Motor neuron (in vitro differentiated cells): Measurements from ENCODE around the gene RAD51B. TPM values are rescaled to one million over a fixed set of nuclear protein-coding genes. Genes with fewer than 3 reads are reported as not detected.

Source experiments
- ATAC-seq, 8 experiments: fragments of 200-7000 bp; cut with Tn5 transposase; replicated peaks in 6 of 8; 2 replicates each; pipeline ENCODE4 v1.8.0; 2021; ENCODE audit warnings: mild to moderate bottlenecking in 8 of 8, moderate library complexity in 8 of 8
- H3K27ac ChIP-seq, 2 donors: fragments of 250-450 bp; sonication (Bioruptor Pico); 2 replicates each; pipeline ENCODE4 v1.9.0; 2021; ENCODE audit warnings: antibody characterized with exemption in 2 of 2, mild to moderate bottlenecking in 2 of 2, moderate library complexity in 1 of 2
- H3K4me1 ChIP-seq, 2 donors: fragments of 250-450 bp; sonication (Bioruptor Pico); replicated peaks in 1 of 2; 2 replicates each; pipeline ENCODE4 v1.6.1; 2021; ENCODE audit warnings: antibody characterized with exemption in 2 of 2, mild to moderate bottlenecking in 2 of 2, moderate library complexity in 1 of 2
- H3K4me3 ChIP-seq, 5 donors: fragments of 250-450 bp; sonication (Bioruptor Pico); 2 replicates each; pipeline ENCODE4 v1.9.0; 2021; ENCODE audit warnings: antibody characterized with exemption in 5 of 5, mild to moderate bottlenecking in 5 of 5, moderate library complexity in 4 of 5
- WGBS, 10 experiments: fragments of 450-650 bp; shearing (Covaris generic); methylation state at CpG; one replicate each; pipeline ENCODE4 v1.0.0; 2022; 5-methylcytosine and 5-hydroxymethylcytosine counted together
- in situ Hi-C, 9 experiments: fragments of 400-800 bp; cut with MboI; loops; one replicate each; pipeline ENCODE4 v1.15.0; 2021; ENCODE audit warnings: low sequenced_read_pairs in 9 of 9, low pct_unique_long_range_greater_than_20kb in 2 of 9; ENCODE audit not compliant: unreplicated experiment in 9 of 9
- total RNA-seq, 8 experiments: library from RNA; unstranded; fragments of 300-600 nt; gene quantifications; 2 replicates each; pipeline versions ENCODE4 v1.2.3 to v1.2.4, GENCODE V29; 2022

Gene RAD51B
- total RNA-seq, 8 experiments from 2014 or later: 5.4 to 37.7 (median 11.0) TPM

DNA sequence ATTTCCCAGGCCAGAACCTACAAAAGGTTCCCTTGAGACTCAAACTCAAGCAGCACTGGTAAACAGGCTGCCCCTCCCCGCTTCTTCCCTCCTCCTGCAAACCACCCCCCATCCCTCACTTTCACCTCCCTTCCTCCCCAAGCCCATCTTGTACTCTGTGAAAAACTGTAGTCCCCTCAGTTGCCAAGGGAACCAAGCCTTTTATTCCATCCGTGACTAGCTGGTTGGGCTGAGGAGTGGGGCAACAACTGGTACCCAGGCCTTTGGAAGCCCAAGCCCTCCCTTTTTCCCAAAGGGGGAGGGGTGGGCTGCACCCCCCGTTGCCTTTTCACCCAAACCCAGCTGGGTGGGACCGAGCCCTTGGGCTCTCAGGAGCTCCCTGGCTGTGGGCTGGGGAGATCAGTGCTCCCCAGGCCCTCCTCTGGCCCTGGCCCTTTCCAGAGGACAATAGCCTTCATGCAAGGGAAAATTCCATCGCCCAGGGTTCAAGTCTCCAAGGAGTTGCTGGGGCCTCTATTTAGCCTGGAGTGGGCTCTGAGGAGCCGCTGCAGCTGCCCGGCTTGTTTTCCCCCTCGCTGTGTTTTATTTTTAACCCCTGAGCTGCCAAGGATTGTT lies 911.3 kb downstream of the RAD51B start:
- Histone ChIP-seq H3K4me1 (peaks cover 41 to 55% of the 10 kb centered on the region in 2 donors), H3K27ac (peak overlapping the region in 1 of 2 donors; percentile 25), H3K4me3 (no peak overlapping the region)
- peak in 5 of 8 experiments; percentile 88 to 95 (median 92) for ATAC-seq
- WGBS, 10 experiments: 0 to 51% methylated on average over 2 to 4 of the region's 8 CpGs; no CpG with 5 or more reads in 8 of the 10 experiments
- in situ Hi-C loops: no loop called here

DNA sequence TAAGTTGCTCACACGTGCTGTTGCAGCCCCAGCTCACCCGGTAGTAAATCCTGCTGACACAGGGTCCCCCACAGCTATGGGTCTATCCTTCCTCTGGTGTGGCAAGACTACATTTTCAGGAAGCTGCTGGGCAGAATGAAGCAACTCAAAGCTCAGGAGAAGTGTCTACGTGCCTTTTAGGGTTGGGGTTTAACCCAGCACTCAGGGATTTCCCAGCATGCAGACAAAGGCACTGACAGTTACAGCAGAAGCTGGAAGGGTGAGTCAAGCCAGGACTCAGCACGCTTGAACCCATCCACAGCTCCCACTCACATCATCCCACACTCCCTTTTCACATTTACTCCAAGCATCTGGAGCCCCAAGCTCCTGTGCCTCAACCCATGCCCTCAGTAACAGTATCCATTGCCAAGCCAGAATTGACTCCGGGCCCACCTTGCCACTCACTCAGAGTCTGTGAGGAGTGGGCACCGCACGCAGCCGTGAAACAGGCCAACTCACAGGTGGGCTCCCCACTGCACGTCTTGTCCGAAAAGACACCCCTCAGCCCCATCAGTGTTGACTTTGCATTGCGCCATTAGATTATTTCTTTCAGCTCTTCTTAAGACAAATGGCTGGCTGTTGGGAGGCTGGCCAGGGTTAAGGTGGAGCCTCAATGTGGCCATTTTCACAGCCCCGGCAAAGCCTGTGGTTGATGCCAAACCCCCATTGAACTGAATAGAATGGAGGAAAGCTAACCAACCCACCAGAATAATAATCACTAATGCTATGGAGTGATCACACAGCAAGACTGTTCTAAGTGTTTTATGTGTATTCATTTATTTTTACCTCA lies 913.7 kb downstream of the RAD51B start:
- H3K4me3 ChIP-seq: no peak overlapping the region
- 53 to 100% (median 91%) methylated on average over 1 to 7 of the region's 12 CpGs; no CpG with 5 or more reads in 2 of the 10 experiments for WGBS, 10 experiments
- H3K27ac ChIP-seq: no peak overlapping the region
- H3K4me1 ChIP-seq: peaks cover 56 to 71% of the 10 kb centered on the region in 2 donors
- in situ Hi-C loops: no loop called here
- ATAC-seq: no peak

DNA sequence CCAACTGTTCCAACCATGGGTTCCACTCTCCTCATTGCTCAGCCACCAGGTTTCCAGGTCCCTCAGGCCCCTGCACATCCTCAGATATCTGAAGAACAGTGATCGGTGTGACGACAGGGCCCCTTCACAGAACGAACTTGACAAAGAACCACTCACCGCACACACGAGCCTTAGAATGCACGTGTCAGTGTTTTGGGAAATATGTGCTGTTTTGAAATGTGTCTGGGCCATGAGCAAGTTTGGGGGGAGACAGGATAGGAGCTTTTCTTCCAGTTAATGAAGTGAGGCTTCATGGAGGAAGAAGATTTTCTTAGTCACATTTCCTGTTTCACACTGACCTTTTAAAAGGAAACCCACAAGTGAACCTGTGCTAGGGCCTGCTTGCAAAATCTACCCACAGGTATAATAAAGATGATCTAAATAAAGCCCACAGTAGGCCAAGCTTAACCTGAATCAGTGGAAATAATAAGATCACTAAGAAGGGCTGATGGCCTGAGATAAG lies 914.7 kb downstream of the RAD51B start:
- no peak for ATAC-seq
- peaks cover 56 to 71% of the 10 kb centered on the region in 2 donors for H3K4me1 ChIP-seq
- WGBS, 10 experiments: 50 to 100% (median 85%) methylated on average over 1 to 6 of the region's 6 CpGs; no CpG with 5 or more reads in 5 of the 10 experiments
- H3K4me3 ChIP-seq: no peak overlapping the region
- no peak overlapping the region for H3K27ac ChIP-seq
- in situ Hi-C loops: no loop called here

DNA sequence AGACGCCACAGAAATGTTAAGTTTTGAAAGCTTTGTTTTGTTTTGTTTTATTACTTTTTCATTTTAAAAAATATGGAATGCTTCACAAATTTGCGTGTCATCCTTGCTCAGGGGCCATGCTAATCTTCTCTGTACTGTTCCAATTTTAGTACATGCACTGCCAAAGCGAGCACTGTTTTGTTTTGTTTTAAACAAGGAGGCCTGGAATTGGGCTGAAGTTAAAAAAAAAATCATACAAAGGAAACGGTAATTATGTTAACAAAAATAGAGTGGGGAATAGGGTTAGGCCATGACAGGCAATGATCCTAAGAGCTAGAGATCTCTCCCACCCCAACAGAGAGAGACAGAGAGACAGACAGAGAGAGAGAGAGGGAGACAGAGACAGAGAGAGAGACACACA lies 916.3 kb downstream of the RAD51B start:
- H3K4me1 ChIP-seq: peaks cover 45 to 59% of the 10 kb centered on the region in 2 donors
- ATAC-seq: no peak
- in situ Hi-C loops: no loop called here
- no peak overlapping the region for H3K27ac ChIP-seq
- no peak overlapping the region for H3K4me3 ChIP-seq
- WGBS, 10 experiments: 55 to 100% (median 82%) methylated on average over 1 to 4 of the region's 4 CpGs

DNA sequence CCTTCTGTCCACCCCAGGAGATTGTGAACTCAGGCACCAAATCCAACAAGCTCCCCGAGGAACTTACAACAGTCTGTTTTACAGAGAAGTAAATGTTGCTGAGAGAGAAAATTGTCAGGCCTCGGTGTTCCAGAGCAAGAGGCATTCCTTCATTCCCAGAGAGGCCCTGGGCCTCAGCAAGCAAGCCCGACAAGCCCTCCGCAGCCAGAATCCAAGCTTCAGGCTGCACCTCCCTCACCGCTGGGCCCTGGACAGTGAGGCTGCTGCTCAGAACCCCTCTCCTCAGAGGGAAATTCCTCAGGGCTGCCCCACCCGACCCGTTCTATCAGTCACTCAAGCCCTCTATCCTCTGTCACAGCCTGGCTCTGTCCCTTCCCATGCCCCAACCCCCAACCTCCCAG lies 916.9 kb downstream of the RAD51B start:
- peak in 7 of 8 experiments; percentile 24 to 81 (median 72) for ATAC-seq
- Histone ChIP-seq H3K4me1 (peaks cover 40 to 53% of the 10 kb centered on the region in 2 donors), H3K4me3 (no peak overlapping the region), H3K27ac (peak overlapping the region; percentile 1 to 10)
- 0 to 70% (median 38%) methylated on average over 1 to 4 of the region's 7 CpGs; no CpG with 5 or more reads in 3 of the 10 experiments for WGBS, 10 experiments
- in situ Hi-C loops: no loop called here

DNA sequence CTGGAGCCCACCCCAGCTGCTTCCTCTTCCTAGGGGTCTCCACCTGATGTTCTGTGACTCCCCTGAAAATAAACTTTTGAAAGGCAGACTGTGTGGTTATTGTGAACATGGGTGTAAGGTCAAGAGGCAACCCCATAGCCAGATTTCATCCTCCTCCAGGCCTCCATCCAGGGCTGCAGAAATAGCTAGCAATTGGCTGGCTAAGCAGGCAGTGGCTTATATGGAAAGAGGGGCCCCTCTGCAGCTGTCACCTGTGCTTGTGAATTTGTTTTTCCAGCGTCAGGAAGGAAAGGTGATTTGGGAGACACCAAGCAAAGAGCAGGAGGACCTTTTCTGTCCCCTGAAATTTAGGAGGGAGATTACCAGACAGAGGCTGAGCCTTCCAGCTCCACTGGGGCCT lies 917.5 kb downstream of the RAD51B start:
- ATAC-seq: peak in 4 of 8 experiments; percentile 13 to 25 (median 20)
- no peak overlapping the region for H3K27ac ChIP-seq

DNA sequence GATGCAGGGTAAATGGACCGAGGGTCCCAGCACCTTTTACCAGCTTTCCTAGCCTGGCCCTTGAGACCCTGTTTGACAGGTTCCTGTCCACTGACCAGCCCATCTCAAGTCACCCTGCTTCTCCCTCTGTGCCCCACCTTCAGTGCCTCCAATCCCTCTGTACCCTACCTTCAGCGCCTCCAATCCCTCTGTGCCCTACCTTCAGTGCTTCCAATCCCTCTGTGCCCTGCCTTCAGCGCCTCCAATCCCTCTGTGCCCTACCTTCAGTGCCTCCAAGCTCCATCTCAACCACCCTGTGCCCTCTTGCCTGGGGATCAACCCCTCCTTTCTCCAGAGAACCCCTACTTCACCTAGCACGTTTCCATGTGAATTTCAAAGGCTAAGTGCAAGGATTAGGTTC lies 919.0 kb downstream of the RAD51B start:
- no peak for ATAC-seq
- no peak overlapping the region for H3K27ac ChIP-seq
- peaks cover 26 to 32% of the 10 kb centered on the region in 2 donors for H3K4me1 ChIP-seq
- WGBS, 10 experiments: 0 to 100% (median 79%) methylated on average over 1 to 3 of the region's 4 CpGs; no CpG with 5 or more reads in 2 of the 10 experiments
- H3K4me3 ChIP-seq: no peak overlapping the region
- in situ Hi-C loops: no loop called here

More for the DNA sequence above, 917.5 kb downstream of the RAD51B start:
- in situ Hi-C loops: no loop called here
- H3K4me3 ChIP-seq: no peak overlapping the region
- WGBS, 10 experiments: 57 to 71% (median 63%) methylated on average over 1 of the region's 1 CpG; no CpG with 5 or more reads in 6 of the 10 experiments
- H3K4me1 ChIP-seq: peaks cover 34 to 47% of the 10 kb centered on the region in 2 donors

DNA sequence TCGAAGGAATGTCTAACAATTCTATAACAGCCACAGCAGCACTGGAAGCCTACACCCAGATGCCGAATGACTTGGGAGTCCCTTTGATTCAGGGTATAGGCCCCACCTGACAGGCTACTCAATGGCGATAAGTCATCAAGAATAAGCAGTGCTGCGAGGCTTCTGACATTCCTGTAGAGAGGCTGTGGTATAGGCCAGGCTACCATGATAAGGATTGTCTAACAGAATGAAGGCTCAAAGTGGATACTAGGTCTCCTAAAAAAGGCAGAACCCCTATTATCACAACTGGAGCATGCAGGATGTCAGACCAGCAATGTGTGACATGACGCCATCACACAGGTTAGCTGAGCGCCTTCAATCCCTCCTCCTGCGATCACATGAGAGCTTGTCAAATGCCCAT lies 920.1 kb downstream of the RAD51B start:
- Histone ChIP-seq H3K4me3 (no peak overlapping the region), H3K27ac (no peak overlapping the region), H3K4me1 (peaks cover 18 to 29% of the 10 kb centered on the region in 2 donors)
- 93 to 100% (median 100%) methylated on average over 1 to 5 of the region's 7 CpGs; no CpG with 5 or more reads in 1 of the 10 experiments for WGBS, 10 experiments
- in situ Hi-C loops: no loop called here
- ATAC-seq: no peak

DNA sequence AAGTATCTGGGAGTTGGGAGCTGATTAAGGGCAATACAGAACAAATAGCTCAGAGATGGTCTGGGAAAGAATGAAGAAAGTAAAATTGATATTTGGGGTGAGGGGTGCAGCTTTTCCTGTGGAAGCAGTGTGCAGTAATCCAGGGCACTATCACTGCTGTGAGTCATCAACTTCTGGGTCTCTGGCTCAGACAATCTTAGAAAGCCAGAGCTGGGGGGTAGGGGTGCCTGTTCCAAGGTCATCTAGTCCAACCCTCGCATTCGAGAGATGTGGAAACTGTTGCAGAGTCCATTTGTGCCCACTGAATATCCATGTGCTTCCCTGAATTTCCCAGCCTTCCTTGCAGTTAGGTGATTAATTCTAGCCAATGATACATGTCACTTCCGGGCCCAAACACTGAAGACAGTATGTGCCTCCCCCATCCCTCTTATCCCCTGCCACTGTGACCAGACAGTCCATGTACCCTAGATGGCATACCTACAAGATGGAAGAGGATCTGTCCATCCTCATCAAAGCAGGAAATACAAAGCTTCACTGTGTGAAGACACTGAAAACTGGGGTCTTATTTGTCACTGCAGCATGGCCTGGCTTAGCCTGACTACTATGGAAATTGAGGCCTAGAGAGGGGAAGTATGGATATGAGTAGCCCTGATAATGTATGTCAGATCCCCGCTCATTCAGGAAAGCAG lies 921.4 kb downstream of the RAD51B start:
- 80 to 100% (median 97%) methylated on average over 1 to 3 of the region's 4 CpGs; no CpG with 5 or more reads in 2 of the 10 experiments for whole genome bisulfite sequencing, 10 experiments
- no peak for ATAC-seq
- Histone ChIP-seq H3K4me1 (peaks cover 19 to 36% of the 10 kb centered on the region in 2 donors), H3K4me3 (no peak overlapping the region), H3K27ac (no peak overlapping the region)
- in situ Hi-C loops: no loop called here

DNA sequence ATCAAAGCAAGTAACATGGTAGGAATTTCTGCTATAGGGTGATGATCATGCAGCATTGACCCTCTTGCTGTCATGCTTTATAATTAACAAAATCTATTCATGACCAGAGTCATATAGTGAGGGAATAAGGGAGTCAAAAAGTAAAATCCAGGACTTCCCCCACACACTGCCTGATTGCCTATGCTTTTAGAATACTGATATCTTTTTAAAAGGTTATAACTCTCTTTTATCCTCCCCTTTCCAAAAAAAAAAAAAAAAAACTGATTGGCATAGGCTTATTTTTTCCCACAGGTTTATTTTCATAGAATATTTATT lies 921.9 kb downstream of the RAD51B start:
- no peak for ATAC-seq
- H3K4me1 ChIP-seq: peaks cover 14 to 33% of the 10 kb centered on the region in 2 donors
- no peak overlapping the region for H3K27ac ChIP-seq
- in situ Hi-C loops: no loop called here
- H3K4me3 ChIP-seq: no peak overlapping the region

DNA sequence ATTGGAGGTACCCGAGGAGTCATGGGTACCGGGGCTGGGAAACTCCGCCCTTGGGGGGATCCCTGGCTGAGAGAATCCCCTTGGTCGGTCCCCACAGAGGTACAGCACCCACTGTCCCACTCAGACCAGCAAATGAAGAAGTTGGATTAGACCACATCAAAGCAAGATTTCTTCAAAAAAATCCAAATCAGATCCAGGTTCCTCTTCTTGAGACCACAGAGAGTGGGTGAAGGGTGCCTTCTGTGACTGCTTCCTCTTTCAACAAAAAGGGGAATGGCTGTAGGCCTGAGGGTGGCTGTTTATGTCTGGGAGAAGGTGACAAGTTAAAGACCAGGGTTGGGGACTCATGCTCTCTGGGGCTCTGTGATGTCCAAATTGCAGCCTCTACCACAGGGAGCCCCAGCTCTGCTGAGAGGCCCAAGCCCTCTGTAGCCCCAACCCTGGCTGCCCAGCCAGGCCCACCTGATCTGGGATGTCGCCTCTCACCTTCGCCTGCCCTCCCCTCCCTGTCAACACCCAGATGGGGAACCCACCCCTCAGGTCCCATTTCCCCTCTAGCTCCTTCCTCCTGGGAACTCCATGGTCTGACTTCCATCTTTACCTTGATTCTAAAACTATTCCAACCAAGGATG lies 922.4 kb downstream of the RAD51B start:
- Histone ChIP-seq H3K4me3 (no peak overlapping the region), H3K4me1 (peaks cover 9 to 28% of the 10 kb centered on the region in 2 donors), H3K27ac (no peak overlapping the region)
- WGBS, 10 experiments: 90 to 100% (median 100%) methylated on average over 2 to 5 of the region's 6 CpGs; no CpG with 5 or more reads in 3 of the 10 experiments
- ATAC-seq: no peak
- in situ Hi-C loops: no loop called here

DNA sequence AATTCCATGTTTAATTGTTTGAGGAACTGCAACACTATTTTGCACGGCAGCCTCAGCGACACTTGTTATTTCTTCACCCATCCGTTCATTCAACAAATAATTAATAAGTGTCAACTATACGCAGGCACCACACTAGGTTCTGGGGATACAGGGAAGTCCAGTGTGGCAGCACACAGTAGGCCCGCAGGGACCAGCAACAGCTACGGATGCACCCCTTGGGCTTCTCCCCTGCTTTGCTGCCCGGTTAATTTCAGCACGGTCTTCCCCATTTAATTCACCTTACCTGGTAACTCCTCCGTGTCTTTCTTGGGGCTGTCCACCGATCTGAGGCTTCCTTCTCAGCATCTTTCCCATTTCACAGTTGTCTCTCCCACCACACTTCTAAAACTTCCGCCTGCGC lies 925.0 kb downstream of the RAD51B start:
- in situ Hi-C loops: no loop called here
- no peak for ATAC-seq
- H3K4me1 ChIP-seq: peaks cover 19 to 36% of the 10 kb centered on the region in 2 donors
- no peak overlapping the region for H3K27ac ChIP-seq
- WGBS, 10 experiments: 23 to 100% (median 92%) methylated on average over 1 to 9 of the region's 12 CpGs; no CpG with 5 or more reads in 1 of the 10 experiments
- peak overlapping the region in 2 of 5 donors; percentile 7 to 11 for H3K4me3 ChIP-seq
